Transverse colon (tissue), 4 donors: ENCODE data around the gene ZFP30. TPM values are rescaled to one million over a fixed set of nuclear protein-coding genes. Genes with fewer than 3 reads are reported as not detected.

Experiments used
- DNase-seq: peaks from one replicate; pipeline ENCODE4 v3.0.0-alpha.2; 2019
- H3K27ac ChIP-seq, 4 donors: fragments of 200-600 bp; sonication (generic); 2 replicates each; pipeline ENCODE4 v1.5.1; 2016 to 2018; ENCODE audit warnings: inconsistent platforms in 4 of 4
- H3K27me3 ChIP-seq: fragments of 200-600 bp; sonication (generic); 2 replicates; pipeline ENCODE4 v1.5.1; 2017; ENCODE audit warnings: inconsistent platforms
- H3K36me3 ChIP-seq, 4 donors: fragments of 200-600 bp; sonication (generic); 2 replicates each; pipeline ENCODE4 v1.5.1; 2017 to 2019; ENCODE audit warnings: inconsistent platforms in 4 of 4
- H3K4me1 ChIP-seq, 4 donors: fragments of 200-600 bp; sonication (generic); 2 replicates each; pipeline ENCODE4 v1.5.1; 2017 to 2020; ENCODE audit warnings: inconsistent platforms in 4 of 4
- H3K4me3 ChIP-seq, 4 donors: fragments of 200-600 bp; sonication (generic); 1 replicate in 1 of 4; 2 replicates in 3 of 4; pipeline versions ENCODE4 v1.5.1 to v1.6.1; 2017 to 2019; ENCODE audit warnings: inconsistent platforms in 4 of 4
- H3K9me3 ChIP-seq, 2 donors: fragments of 200-600 bp; sonication (generic); 2 replicates each; pipeline ENCODE4 v1.5.1; 2017 to 2019; ENCODE audit warnings: inconsistent platforms in 2 of 2
- EP300 ChIP-seq: sonication (generic); formaldehyde crosslinking; IDR thresholded peaks from one replicate; pipeline ENCODE4 v1.6.1; 2017; ENCODE audit warnings: antibody characterized with exemption, low read depth
- POLR2A ChIP-seq: fragments of 450-650 bp; IDR thresholded peaks from one replicate; pipeline ENCODE4 v1.6.1; 2016; ENCODE audit warnings: antibody characterized with exemption, mild to moderate bottlenecking, moderate library complexity
- POLR2AphosphoS5 ChIP-seq, 3 donors: sonication (generic); formaldehyde crosslinking; IDR thresholded peaks; one replicate each; pipeline ENCODE4 v1.6.1; 2016; ENCODE audit warnings: antibody characterized with exemption in 3 of 3
- WGBS, 2 donors: methylation state at CpG; one replicate each; pipeline ENCODE4 v1.1.5; 2018; ENCODE audit warnings: low coverage in 1 of 2; 5-methylcytosine and 5-hydroxymethylcytosine counted together
- in situ Hi-C, 4 donors: fragments of 200-750 bp; cut with MboI; loops; one replicate each; pipeline versions ENCODE4 v1.15.0 to v1.15.1; 2017; ENCODE audit warnings: low sequenced_read_pairs in 3 of 4, low pct_ligation_motif_present in 1 of 4, low pct_unique_long_range_greater_than_20kb in 1 of 4
- intact Hi-C: fragments of 100-400 bp; cut with DNase I; formaldehyde crosslinking; loops from one replicate; pipeline ENCODE4 v1.15.1; 2023; ENCODE audit warnings: low total_unique reads
- total RNA-seq, 4 donors: library from RNA; depleted of rRNA; stranded (reverse); fragments of >200 nt; gene quantifications; one replicate each; pipeline ENCODE4 v1.1.0, GENCODE V29; 2016
- TF ChIP-seq, protein P1 (sequence below), 5 experiments: fragments of 200-600 bp in 3 of 5; fragments of 450-650 bp in 2 of 5; sonication (generic) in 3 of 5; IDR thresholded peaks; 1 replicate in 2 of 5; 2 replicates in 3 of 5; pipeline ENCODE4 v1.5.1; 2016 to 2017; ENCODE audit warnings: antibody characterized with exemption in 5 of 5, inconsistent platforms in 3 of 5, mild to moderate bottlenecking in 2 of 5, moderate library complexity in 1 of 5

The ZFP30 gene
- total RNA-seq, 4 donors from 2014 or later, result 3.6 to 28.4 (median 10.9) TPM

DNA sequence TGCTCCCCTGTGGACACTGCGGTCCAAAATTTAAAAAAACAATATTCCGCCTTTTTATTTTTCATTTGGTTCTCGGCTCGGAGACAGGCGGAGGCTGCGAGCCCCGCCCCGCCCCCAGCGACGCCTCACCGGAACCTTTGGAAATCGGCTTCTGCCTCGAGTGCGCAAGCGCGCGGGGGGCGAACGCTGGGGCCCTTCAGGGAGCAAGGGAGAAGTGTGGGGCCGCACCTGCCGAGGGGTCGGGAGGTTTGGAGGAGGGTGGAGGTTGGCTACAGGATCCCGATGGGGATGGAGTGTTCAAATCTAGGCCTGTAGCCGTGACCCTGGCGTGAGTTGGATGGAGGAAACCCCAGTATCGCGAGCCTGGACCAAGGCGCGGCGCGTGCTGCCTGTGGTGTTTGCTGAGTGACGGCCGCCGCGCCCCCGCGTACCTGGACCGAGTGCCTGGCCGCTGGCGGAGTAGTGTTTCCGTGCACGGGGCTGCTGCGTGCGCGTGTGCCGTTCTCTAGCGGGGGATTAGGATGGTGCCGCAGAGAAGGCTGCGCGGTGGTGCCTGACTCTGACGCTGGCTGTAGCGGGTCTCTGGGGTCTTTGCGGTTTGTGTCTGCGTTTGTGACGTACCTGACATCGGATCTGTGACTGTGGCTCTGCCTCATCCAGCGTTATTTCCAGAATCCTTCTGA is 565 bp upstream of the ZFP30 start:
- H3K9me3 ChIP-seq, result no peaks in the 10 kb centered on the region
- 1% methylated on average over 56 of the region's 57 CpGs; no CpG with 5 or more reads in 1 of the 2 donors for WGBS, 2 donors
- peak; percentile 84 for DNase-seq
- peaks cover 9 to 20% (median 15%) of the 10 kb centered on the region in 4 donors for H3K4me1 ChIP-seq
- no peak for TF ChIP-seq POLR2A
- no peak for TF ChIP-seq EP300
- TF ChIP-seq POLR2AphosphoS5 (IDR thresholded peaks at IDR 0.05), result peak in 1 of 3 donors; percentile 13
- intact Hi-C loops, result no loop called here
- in situ Hi-C loops, result no loop called here
- no peaks in the 10 kb centered on the region for H3K27me3 ChIP-seq
- H3K36me3 ChIP-seq, result peaks cover 0 to 7% (median 0%) of the 10 kb centered on the region in 4 donors
- peak overlapping the region; percentile 91 to 94 (median 94) for H3K27ac ChIP-seq
- peak overlapping the region; percentile 44 to 78 (median 70) for H3K4me3 ChIP-seq

DNA sequence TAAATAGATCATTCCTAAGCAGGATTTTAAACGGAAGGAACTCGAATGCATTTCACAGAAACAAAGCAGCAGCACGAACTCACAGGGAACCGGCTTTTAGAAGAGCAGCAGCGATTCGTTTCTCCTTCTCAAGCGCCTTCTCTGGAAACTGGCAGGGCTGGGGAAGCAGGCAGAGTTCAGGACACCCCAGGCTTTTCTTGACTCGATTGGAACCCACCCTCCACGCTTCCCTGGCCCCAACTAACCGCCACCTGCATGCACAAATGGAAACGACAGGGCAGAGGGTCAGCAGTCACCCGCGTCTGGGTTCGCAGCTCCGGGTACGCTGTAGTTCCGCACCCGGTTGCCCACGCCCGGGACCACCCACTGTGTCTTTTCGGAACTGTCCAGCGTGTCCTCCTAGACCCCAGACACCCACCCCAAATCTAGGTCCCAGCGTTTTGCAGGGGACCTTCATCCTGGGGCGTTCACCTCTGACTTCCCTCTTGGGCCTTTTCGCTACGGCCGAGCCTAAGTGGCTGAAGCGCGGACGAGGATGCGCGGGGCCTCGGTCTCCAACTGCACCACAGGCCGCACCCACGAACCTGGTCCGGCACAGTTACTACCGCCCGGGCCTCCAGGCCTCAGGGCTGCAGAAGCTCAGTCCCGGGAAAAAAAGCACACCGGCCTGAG is 500 bp downstream of the ZFP30 start:
- peak; percentile 18 for DNase-seq

DNA sequence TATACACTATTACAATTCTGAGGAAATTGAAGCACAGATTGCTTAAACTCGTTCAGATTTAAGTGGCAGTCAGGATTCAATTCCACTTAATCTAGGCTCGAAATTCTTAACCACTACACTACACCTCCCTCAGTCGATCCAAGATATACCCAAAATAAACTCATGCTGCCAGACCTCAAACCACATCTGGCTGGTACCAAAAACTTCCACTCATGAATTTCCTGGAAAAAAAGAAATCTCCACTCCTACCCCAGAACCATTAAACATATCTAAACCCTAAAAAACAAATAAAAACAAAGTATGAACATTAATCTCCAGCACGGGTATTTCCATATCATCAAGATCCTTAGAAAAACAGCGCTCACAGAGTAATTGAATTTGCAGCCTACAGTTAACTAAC is 1.1 kb downstream of the ZFP30 start:
- peak overlapping the region; percentile 91 to 94 (median 94) for H3K27ac ChIP-seq
- H3K9me3 ChIP-seq, result peaks cover 0 to 3% of the 10 kb centered on the region in 2 donors
- H3K4me1 ChIP-seq, result peaks cover 9 to 20% (median 15%) of the 10 kb centered on the region in 4 donors
- DNase-seq, result no peak
- no peak for TF ChIP-seq POLR2AphosphoS5 (IDR thresholded peaks at IDR 0.05)
- TF ChIP-seq EP300, result no peak
- no peak for TF ChIP-seq POLR2A
- TF ChIP-seq, protein P1, sequence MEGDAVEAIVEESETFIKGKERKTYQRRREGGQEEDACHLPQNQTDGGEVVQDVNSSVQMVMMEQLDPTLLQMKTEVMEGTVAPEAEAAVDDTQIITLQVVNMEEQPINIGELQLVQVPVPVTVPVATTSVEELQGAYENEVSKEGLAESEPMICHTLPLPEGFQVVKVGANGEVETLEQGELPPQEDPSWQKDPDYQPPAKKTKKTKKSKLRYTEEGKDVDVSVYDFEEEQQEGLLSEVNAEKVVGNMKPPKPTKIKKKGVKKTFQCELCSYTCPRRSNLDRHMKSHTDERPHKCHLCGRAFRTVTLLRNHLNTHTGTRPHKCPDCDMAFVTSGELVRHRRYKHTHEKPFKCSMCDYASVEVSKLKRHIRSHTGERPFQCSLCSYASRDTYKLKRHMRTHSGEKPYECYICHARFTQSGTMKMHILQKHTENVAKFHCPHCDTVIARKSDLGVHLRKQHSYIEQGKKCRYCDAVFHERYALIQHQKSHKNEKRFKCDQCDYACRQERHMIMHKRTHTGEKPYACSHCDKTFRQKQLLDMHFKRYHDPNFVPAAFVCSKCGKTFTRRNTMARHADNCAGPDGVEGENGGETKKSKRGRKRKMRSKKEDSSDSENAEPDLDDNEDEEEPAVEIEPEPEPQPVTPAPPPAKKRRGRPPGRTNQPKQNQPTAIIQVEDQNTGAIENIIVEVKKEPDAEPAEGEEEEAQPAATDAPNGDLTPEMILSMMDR (IDR thresholded peaks at IDR 0.05), result no peak
- 6 to 10% methylated on average over 2 to 5 of the region's 5 CpGs for WGBS, 2 donors
- intact Hi-C loops (no loop called here), in situ Hi-C loops (no loop called here)
- peaks cover 0 to 7% (median 3%) of the 10 kb centered on the region in 4 donors for H3K36me3 ChIP-seq
- no peaks in the 10 kb centered on the region for H3K27me3 ChIP-seq
- peak overlapping the region in 3 of 4 donors; percentile 67 to 78 (median 72) for H3K4me3 ChIP-seq

More for the DNA sequence above, 500 bp downstream of the ZFP30 start:
- H3K36me3 ChIP-seq, result peaks cover 0 to 7% (median under 1%) of the 10 kb centered on the region in 4 donors
- H3K4me1 ChIP-seq, result peaks cover 9 to 20% (median 15%) of the 10 kb centered on the region in 4 donors
- intact Hi-C loops, result no loop called here
- H3K27me3 ChIP-seq, result no peaks in the 10 kb centered on the region
- H3K9me3 ChIP-seq, result no peaks in the 10 kb centered on the region
- 0% methylated on average over 40 of the region's 40 CpGs; no CpG with 5 or more reads in 1 of the 2 donors for WGBS, 2 donors
- TF ChIP-seq EP300 (no peak), POLR2AphosphoS5 (IDR thresholded peaks at IDR 0.05) (no peak), POLR2A (no peak)
- TF ChIP-seq, protein P1 (IDR thresholded peaks at IDR 0.05), result no peak
- in situ Hi-C loops, result no loop called here
- peak overlapping the region; percentile 44 to 78 (median 70) for H3K4me3 ChIP-seq
- peak overlapping the region; percentile 91 to 94 (median 94) for H3K27ac ChIP-seq

DNA sequence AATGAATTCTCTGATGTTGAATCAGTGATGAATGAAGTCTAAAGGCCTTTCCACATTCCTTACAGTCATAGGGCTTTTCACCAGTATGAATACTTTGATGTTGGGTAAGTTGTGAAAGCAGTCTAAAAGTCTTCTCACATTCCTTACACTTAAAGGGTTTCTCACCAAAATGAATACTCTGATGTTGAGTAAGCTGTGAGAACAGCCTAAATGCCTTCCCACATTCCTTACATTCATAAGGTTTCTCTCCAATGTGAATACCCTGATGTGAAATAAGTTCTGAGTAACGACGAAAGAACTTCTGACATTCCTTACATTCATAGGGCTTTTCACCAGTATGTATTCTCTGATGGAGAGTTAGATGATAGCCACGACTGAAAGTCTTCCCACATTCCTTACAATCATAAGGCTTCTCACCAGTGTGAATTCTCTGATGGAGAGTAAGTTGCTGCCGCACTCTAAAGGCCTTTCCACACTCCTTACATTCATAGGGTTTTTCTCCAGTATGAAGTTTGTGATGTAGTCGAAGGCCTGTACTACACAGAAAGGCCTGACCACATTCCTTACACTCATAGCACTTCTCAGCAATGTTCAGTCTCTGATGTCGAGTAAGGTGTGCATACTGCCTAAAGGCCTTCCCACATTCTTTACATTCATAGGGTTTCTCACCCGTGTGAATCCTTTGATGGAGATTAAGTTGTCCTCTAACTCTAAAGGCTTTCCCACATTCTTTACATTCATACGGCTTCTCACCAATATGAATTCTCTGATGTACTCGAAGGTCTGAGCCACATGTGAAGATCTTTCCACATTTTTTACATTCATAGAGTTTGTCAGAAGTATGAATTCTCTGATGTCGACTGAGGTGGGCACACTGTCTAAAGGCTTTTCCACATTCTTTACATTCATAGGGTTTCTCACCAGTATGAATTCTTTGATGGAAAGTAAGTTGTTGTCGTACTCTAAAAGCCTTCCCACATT is 19.9 kb downstream of the ZFP30 start:
- peaks cover 2 to 63% (median 33%) of the 10 kb centered on the region in 4 donors for H3K36me3 ChIP-seq
- WGBS, 2 donors, result 96 to 97% methylated on average over 9 to 11 of the region's 11 CpGs
- no peak overlapping the region for H3K27ac ChIP-seq
- H3K4me3 ChIP-seq, result no peak overlapping the region
- H3K9me3 ChIP-seq, result peaks cover 83 to 85% of the 10 kb centered on the region in 2 donors
- intact Hi-C loops, result no loop called here
- TF ChIP-seq, protein P1 (IDR thresholded peaks at IDR 0.05), result no peak
- TF ChIP-seq POLR2A, result no peak
- no peak for TF ChIP-seq EP300
- no peak for TF ChIP-seq POLR2AphosphoS5 (IDR thresholded peaks at IDR 0.05)
- in situ Hi-C loops, result no loop called here
- no peaks in the 10 kb centered on the region for H3K27me3 ChIP-seq
- H3K4me1 ChIP-seq, result no peaks in the 10 kb centered on the region
- no peak for DNase-seq
